ENCODE results near the gene TINCR. TPM values are rescaled to one million over a fixed set of nuclear protein-coding genes. Genes with fewer than 3 reads are reported as not detected.

Gene TINCR
- total and polyA plus RNA-seq, 9 donors: 0.11 to 3.4 (median 0.35) TPM

- no peak for DNase-seq
- no peaks in the 10 kb centered on the region for H3K36me3 ChIP-seq
- H3K27ac ChIP-seq: no peak overlapping the region
- TF ChIP-seq POLR2A (IDR thresholded peaks at IDR 0.05) (no peak), EP300 (IDR thresholded peaks at IDR 0.05) (no peak), CTCF (IDR thresholded peaks at IDR 0.05) (no peak)
- 19 to 46% (median 40%) methylated on average over 2 of the region's 2 CpGs for WGBS, 3 donors
- H3K4me1 ChIP-seq (ENCODE audit: insufficient read depth): no peaks in the 10 kb centered on the region
- H3K27me3 ChIP-seq: no peaks in the 10 kb centered on the region
- intact Hi-C loops (cut with DNase I): no loop called here
- H3K9me3 ChIP-seq: peaks cover 0 to 8% of the 10 kb centered on the region in 2 donors
- no peak overlapping the region for H3K4me3 ChIP-seq
Observed at GRCh38 chr19:5558101-5558621, 9.6 kb downstream of the TINCR start.

- peaks cover 0 to 8% of the 10 kb centered on the region in 2 donors for H3K9me3 ChIP-seq
- no peaks in the 10 kb centered on the region for H3K4me1 ChIP-seq (ENCODE audit: insufficient read depth)
- 11 to 19% (median 15%) methylated on average over 13 of the region's 13 CpGs for WGBS, 3 donors
- no peak for TF ChIP-seq POLR2A (IDR thresholded peaks at IDR 0.05)
- no peak for TF ChIP-seq EP300 (IDR thresholded peaks at IDR 0.05)
- no peak for TF ChIP-seq CTCF (IDR thresholded peaks at IDR 0.05)
- no peaks in the 10 kb centered on the region for H3K27me3 ChIP-seq
- H3K27ac ChIP-seq: no peak overlapping the region
- intact Hi-C loops (cut with DNase I): no loop called here
- H3K36me3 ChIP-seq: no peaks in the 10 kb centered on the region
- DNase-seq: no peak
- no peak overlapping the region for H3K4me3 ChIP-seq
Observed at GRCh38 chr19:5557691-5558090, 10.1 kb downstream of the TINCR start.

- 75 to 81% (median 76%) methylated on average over 5 of the region's 5 CpGs for WGBS, 3 donors
- no peak for DNase-seq
- intact Hi-C loops (cut with DNase I): no loop called here
- Histone ChIP-seq H3K9me3 (no peaks in the 10 kb centered on the region), H3K27me3 (no peaks in the 10 kb centered on the region), H3K4me3 (no peak overlapping the region), H3K27ac (no peak overlapping the region), H3K4me1 (ENCODE audit: insufficient read depth) (no peaks in the 10 kb centered on the region), H3K36me3 (no peaks in the 10 kb centered on the region)
- TF ChIP-seq CTCF (IDR thresholded peaks at IDR 0.05): no peak
- TF ChIP-seq EP300 (IDR thresholded peaks at IDR 0.05): no peak
- no peak for TF ChIP-seq POLR2A (IDR thresholded peaks at IDR 0.05)
Observed at GRCh38 chr19:5554828-5555227, 12.9 kb downstream of the TINCR start.

GRCh38 chr19:5553892-5554291, 13.9 kb downstream of the TINCR start:
- WGBS, 3 donors: 66 to 67% (median 67%) methylated on average over 9 of the region's 9 CpGs
- intact Hi-C loops (cut with DNase I): no loop called here

More at GRCh38 chr19:5553892-5554291, 13.9 kb downstream of the TINCR start:
- no peaks in the 10 kb centered on the region for H3K36me3 ChIP-seq
- TF ChIP-seq EP300 (IDR thresholded peaks at IDR 0.05) (no peak), POLR2A (IDR thresholded peaks at IDR 0.05) (no peak), CTCF (IDR thresholded peaks at IDR 0.05) (no peak)
- no peak for DNase-seq
- no peaks in the 10 kb centered on the region for H3K4me1 ChIP-seq (ENCODE audit: insufficient read depth)
- no peaks in the 10 kb centered on the region for H3K9me3 ChIP-seq
- no peak overlapping the region for H3K4me3 ChIP-seq
- no peak overlapping the region for H3K27ac ChIP-seq
- H3K27me3 ChIP-seq: no peaks in the 10 kb centered on the region

Data from ovary (tissue), 9 donors.